Subcutaneous adipose tissue (tissue), 4 donors: ENCODE results near the gene EXOC4. TPM values are rescaled to one million over a fixed set of nuclear protein-coding genes. Genes with fewer than 3 reads are reported as not detected.

Source experiments
- total RNA-seq, 4 donors: library from RNA; depleted of rRNA; stranded (reverse); fragments of >200 nt; gene quantifications; one replicate each; pipeline ENCODE4 v1.1.0, GENCODE V29; 2016
- TF ChIP-seq, protein P1 (sequence below): fragments of 450-650 bp; IDR thresholded peaks from one replicate; pipeline ENCODE4 v1.5.1; 2016; ENCODE audit warnings: low read depth, mild to moderate bottlenecking, control low read depth, antibody characterized with exemption, moderate library complexity

EXOC4 gene
- total RNA-seq, 4 donors from 2014 or later: 62.9 to 84.3 (median 77.3) TPM

- TF ChIP-seq, protein P1, sequence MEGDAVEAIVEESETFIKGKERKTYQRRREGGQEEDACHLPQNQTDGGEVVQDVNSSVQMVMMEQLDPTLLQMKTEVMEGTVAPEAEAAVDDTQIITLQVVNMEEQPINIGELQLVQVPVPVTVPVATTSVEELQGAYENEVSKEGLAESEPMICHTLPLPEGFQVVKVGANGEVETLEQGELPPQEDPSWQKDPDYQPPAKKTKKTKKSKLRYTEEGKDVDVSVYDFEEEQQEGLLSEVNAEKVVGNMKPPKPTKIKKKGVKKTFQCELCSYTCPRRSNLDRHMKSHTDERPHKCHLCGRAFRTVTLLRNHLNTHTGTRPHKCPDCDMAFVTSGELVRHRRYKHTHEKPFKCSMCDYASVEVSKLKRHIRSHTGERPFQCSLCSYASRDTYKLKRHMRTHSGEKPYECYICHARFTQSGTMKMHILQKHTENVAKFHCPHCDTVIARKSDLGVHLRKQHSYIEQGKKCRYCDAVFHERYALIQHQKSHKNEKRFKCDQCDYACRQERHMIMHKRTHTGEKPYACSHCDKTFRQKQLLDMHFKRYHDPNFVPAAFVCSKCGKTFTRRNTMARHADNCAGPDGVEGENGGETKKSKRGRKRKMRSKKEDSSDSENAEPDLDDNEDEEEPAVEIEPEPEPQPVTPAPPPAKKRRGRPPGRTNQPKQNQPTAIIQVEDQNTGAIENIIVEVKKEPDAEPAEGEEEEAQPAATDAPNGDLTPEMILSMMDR: no peak
Observed at GRCh38 chr7:133514551-133514950, 261.7 kb downstream of the EXOC4 start.

DNA sequence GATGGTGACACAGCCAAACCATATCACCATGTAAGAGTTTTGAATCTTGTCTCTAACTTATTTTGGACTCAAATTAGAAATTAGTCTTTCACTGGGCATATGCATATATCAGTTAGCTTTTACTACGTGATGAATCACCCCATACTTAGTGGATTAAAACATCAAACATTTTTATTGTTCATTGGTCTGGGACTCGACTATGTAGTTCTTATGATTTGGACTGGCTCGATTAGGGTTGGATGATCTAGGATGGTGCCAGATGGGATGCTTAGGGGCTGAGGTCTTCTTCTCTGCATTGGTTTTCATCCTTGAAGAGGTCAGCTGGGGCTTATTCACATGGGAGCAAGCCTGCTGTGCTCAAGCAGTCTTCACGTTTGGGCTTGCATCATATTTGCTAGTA is 264.9 kb downstream of the EXOC4 start:
- TF ChIP-seq, protein P1: no peak

DNA sequence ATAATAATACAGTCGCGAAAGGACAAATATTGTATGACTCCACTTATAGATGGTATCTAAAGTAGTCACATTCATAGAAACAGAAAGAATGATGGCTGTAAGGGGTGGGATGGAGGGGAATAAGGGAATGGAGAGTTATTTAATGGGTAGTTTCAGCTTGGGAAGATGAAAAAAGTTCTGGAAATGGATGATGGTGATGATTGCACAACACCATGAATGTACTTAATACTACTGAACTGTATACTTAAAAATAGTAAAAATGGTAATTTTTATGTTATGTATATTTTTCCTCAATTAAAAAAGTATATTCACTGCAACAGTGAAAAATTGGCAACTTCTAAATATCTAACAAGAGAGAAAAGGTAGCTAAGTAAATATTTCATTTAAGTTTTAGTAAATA is 265.8 kb downstream of the EXOC4 start:
- TF ChIP-seq, protein P1: no peak

DNA sequence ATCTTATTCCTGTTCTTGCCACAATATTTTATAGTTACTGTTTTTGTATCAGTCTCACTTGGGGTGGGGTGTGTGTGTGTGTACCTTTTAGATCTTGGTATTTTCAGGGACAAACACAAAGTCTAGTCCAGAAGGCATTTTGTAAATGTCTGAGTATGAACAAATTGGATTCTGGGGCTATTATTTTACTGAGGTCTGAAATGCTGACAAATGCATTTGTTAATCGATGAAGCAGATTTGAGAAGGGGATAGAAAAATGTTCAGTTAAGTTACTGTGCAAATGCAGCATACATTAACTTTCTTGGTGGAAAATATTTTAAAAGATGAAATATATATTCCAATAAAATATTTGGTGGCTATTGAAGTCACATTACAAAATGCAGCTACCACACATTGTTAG is 267.4 kb downstream of the EXOC4 start:
- TF ChIP-seq, protein P1: no peak

DNA sequence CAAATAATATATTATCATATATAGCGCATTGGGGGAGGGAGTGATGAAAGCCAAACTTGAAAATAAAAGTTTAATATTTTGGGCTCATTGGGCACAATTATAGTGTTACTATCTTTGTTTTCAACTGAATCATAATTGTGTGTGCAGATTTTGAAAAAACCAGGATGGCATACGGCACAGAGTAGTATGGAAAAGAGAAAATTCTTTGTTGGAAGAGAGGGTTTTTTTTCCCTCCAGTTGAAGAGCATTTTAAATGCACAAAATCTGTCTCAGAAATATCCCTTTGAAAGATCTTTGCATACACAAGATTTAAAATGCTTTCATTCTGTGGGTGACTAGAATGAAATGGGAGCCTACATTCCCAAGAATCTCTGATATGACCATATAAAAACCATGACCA is 269.6 kb downstream of the EXOC4 start:
- TF ChIP-seq, protein P1: no peak

- TF ChIP-seq, protein P1: no peak
Observed at GRCh38 chr7:133528796-133529195, 275.9 kb downstream of the EXOC4 start.

- TF ChIP-seq, protein P1: no peak
Observed at GRCh38 chr7:133529861-133530260, 277.0 kb downstream of the EXOC4 start.
